Measurements from ENCODE around the gene GADD45GIP1.
"Not testable (repeated sequence)": the region's sequence is repeated elsewhere in the genome, so short reads cannot be mapped to it uniquely, and the experiment has no call there.

Gene GADD45GIP1

GRCh38 chr19:12983091-12983490 lies 26.1 kb upstream of the GADD45GIP1 start:
- peak overlapping the region; percentile 53 for H3K4me3 ChIP-seq (ENCODE audit: low read depth, low read length)
- H3K4me1 ChIP-seq: no peaks in the 10 kb centered on the region
- H3K79me2 ChIP-seq: no peaks in the 10 kb centered on the region
- H3K36me3 ChIP-seq (ENCODE audit: control insufficient read depth, insufficient read depth, low read length): no peaks in the 10 kb centered on the region
- H3K27me3 ChIP-seq (ENCODE audit: control insufficient read depth, insufficient read depth, low read length): no peaks in the 10 kb centered on the region
- peak overlapping the region; percentile 62 for H2AFZ ChIP-seq
- no peak overlapping the region for H3K9ac ChIP-seq
- H3K9me3 ChIP-seq (ENCODE audit: control insufficient read depth, low read length): no peaks in the 10 kb centered on the region
- H3K4me2 ChIP-seq (ENCODE audit: low read length): peak overlapping the region; percentile 67
- TF ChIP-seq CTCF (IDR thresholded peaks at IDR 0.05): no peak
- no peak overlapping the region for H3K27ac ChIP-seq

GRCh38 chr19:12982648-12983047 lies 25.6 kb upstream of the GADD45GIP1 start:
- no peak for TF ChIP-seq CTCF (IDR thresholded peaks at IDR 0.05)
- Histone ChIP-seq H3K4me3 (ENCODE audit: low read depth, low read length) (no peak overlapping the region), H3K9ac (no peak overlapping the region), H2AFZ (no peak overlapping the region), H3K36me3 (ENCODE audit: control insufficient read depth, insufficient read depth, low read length) (no peaks in the 10 kb centered on the region), H3K27ac (no peak overlapping the region), H3K79me2 (no peaks in the 10 kb centered on the region), H3K4me1 (no peaks in the 10 kb centered on the region), H3K27me3 (ENCODE audit: control insufficient read depth, insufficient read depth, low read length) (no peaks in the 10 kb centered on the region), H3K4me2 (ENCODE audit: low read length) (no peak overlapping the region), H3K9me3 (ENCODE audit: control insufficient read depth, low read length) (no peaks in the 10 kb centered on the region)

DNA sequence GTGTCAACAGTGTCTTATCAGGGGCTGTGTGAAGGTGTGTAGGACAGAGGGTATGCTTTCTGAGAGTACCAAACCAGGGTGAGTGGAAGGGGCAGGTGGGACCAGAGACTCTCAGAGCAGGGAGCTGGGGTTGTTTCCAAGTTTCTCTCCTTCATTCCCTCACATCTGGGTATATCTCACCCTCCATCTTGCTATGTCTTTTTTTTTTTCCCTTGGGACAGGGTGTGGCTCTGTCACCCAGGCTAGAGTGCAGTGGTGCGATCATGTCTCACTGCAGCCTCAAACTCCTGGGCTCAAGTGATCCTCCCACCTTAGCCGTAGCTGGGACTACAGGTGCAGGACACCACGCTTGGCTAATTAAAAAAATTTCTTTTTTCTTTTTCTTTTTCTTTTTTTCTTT lies 23.0 kb upstream of the GADD45GIP1 start:
- Histone ChIP-seq H3K79me2 (no peaks in the 10 kb centered on the region), H3K9me3 (ENCODE audit: control insufficient read depth, low read length) (no peaks in the 10 kb centered on the region), H3K4me2 (ENCODE audit: low read length) (no peak overlapping the region), H3K36me3 (ENCODE audit: control insufficient read depth, insufficient read depth, low read length) (no peaks in the 10 kb centered on the region), H2AFZ (no peak overlapping the region), H3K4me3 (ENCODE audit: low read depth, low read length) (no peak overlapping the region), H3K27me3 (ENCODE audit: control insufficient read depth, insufficient read depth, low read length) (no peaks in the 10 kb centered on the region), H3K9ac (no peak overlapping the region), H3K4me1 (no peaks in the 10 kb centered on the region), H3K27ac (no peak overlapping the region)
- TF ChIP-seq CTCF (IDR thresholded peaks at IDR 0.05): no peak

DNA sequence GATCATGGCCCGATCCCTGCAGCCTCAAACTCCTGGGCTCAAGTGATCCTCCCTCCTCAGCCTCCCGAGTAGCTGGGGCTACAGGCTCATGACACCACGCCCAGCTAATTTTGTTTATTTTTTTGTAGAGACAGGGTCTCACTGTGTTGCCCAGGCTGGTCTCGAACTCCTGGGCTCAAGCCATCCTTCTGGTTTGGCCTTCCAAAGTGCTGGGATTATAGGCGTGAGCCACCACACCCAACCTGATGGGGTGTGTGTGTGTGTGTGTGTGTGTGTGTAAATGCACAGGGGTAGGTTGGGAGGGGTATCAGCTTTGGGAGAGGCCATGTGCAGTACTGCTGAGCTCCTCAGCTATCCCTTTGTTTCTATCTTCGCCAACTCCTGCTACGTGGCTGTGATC lies 19.1 kb upstream of the GADD45GIP1 start:
- not testable (repeated sequence) for H3K27me3 ChIP-seq (ENCODE audit: control insufficient read depth, insufficient read depth, low read length); H3K79me2 ChIP-seq; H3K27ac ChIP-seq; H3K4me3 ChIP-seq (ENCODE audit: low read depth, low read length); H2AFZ ChIP-seq; H3K9ac ChIP-seq; H3K4me2 ChIP-seq (ENCODE audit: low read length); H3K9me3 ChIP-seq (ENCODE audit: control insufficient read depth, low read length); H3K4me1 ChIP-seq; H3K36me3 ChIP-seq (ENCODE audit: control insufficient read depth, insufficient read depth, low read length)

DNA sequence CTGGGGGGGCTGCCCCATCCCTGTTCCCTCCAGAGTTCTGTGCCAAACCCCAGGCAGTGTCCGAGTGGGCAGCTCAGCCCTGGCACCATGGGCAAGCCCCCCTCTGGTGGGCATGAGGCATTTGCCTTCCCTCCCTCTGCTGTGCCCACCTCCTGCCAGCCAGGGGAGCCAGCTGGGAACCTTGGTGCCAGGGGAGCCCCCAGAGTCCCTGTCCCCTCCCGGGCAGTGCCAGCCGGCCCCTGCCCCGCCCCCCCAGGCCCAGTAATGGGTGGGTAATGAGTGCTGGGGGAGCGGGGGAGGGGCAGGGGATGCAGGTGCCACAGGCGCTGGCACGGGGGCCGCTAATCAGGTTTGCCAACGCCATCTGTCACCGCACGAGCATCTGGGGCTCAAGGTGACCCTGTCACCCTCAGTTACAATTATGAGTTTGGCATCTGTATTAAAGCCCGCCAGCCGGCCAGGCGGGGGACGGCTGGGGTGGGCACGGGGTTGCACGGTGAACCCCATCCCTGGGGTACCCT lies 18.3 kb upstream of the GADD45GIP1 start:
- TF ChIP-seq CTCF (IDR thresholded peaks at IDR 0.05): no peak
- no peak overlapping the region for H3K27ac ChIP-seq
- no peak overlapping the region for H2AFZ ChIP-seq
- H3K36me3 ChIP-seq (ENCODE audit: control insufficient read depth, insufficient read depth, low read length): no peaks in the 10 kb centered on the region
- no peak overlapping the region for H3K9ac ChIP-seq
- no peak overlapping the region for H3K4me3 ChIP-seq (ENCODE audit: low read depth, low read length)
- no peak overlapping the region for H3K4me2 ChIP-seq (ENCODE audit: low read length)
- no peaks in the 10 kb centered on the region for H3K27me3 ChIP-seq (ENCODE audit: control insufficient read depth, insufficient read depth, low read length)
- H3K4me1 ChIP-seq: no peaks in the 10 kb centered on the region
- no peaks in the 10 kb centered on the region for H3K9me3 ChIP-seq (ENCODE audit: control insufficient read depth, low read length)
- no peaks in the 10 kb centered on the region for H3K79me2 ChIP-seq

All from parathyroid adenoma (tissue), 2 donors.